NCI-H524 (cell line): Measurements from ENCODE around the gene MYLIP.
A peak's percentile ranks its signal among the peaks of the same experiment; 100 is the strongest.

Experiments
- DNase-seq, 2 experiments: peaks; one replicate each; lab custom pipeline; 2025; lab: John Stamatoyannopoulos, UW

The MYLIP gene

DNA sequence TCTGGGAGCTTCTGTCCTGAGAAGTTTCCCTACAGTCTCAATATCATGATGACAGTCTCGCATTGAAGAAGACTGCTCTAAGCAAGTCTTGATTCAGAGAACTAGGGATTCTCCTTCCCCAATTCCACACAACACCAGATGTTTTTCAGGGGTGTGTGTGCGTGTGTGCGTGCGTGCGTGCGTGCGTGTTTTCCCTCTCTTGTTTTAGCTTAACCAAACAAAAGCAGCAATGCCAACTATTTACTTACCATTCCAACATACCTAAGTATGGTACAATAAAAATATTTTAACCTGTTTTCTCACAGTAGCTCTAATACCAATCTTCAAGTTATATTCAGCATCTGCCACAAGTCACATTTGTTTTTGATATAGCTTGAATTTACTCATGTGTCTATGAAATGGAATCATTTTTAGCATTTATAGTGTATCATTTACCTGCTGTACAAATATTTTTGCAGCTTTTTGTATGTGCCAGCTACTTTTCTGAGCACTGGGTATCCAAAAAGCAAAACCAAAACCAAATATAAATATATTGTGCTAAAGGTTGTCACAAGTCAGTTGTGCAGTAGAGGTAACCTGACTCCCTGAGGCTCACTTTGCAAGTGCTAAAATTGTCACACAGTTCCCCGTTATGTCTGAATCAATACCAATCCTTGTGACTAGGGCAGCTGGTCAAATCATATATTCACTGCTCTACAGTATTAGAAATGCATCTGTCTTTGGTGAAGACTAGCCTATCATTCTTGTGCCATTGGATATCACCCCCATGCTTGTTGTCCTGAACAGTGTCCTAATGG is 21.7 kb upstream of the MYLIP start:
- peak in 1 of 2 experiments; percentile 30 for DNase-seq

GRCh38 chr6:16108419-16108818 is 20.5 kb upstream of the MYLIP start:
- no peak for DNase-seq

GRCh38 chr6:16108921-16109658 is 19.8 kb upstream of the MYLIP start:
- no peak for DNase-seq

DNA sequence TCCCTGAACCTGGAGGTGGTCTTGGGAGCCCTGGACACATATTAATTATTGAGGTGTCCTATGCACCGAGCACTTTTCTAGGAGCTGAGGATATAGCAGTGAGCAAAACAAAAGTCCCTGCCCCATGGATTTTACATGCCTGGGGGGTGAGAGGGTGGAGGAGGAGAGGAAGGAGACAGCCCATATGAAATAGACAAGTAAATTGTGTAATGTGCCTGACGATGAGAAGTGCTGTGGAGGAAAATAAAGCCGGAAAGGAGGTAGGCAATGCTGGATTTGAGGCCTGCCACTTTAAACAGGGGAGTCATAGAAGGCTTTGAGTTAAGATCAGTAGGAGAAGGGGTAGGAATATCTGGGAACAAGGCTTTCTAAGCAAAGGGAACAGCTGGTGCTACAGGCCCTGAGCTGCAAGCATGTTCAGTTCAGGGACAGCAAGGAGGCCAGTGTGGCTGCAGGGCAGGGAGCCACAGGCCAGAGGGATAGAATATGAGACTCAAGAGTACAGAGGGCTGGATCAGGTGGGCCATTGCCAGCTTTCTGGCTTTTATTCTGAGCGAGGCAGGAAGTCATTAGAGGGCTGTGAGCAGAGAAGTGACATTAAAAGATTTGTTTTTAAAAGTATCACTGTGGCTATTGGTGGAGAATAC is 19.1 kb upstream of the MYLIP start:
- DNase-seq: peak in 1 of 2 experiments; percentile 19

DNA sequence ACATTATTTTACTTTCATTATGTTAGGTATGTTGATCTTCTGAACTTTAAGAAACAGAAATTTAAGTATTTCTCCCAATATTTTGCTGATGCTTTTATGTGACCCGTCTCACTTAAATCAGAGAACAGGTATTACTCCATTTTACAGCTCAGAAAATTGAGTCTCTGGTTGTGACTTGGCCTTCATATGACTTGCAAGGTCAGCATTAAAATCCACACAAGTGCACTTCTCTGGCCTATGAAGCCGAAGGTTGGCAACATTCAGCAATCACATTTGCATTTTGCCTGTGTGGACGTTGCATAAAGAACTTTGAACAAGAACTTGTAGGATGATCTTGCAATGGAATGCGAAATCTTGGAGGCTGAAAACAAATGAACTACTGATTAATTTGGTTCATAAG is 10.1 kb upstream of the MYLIP start:
- no peak for DNase-seq

DNA sequence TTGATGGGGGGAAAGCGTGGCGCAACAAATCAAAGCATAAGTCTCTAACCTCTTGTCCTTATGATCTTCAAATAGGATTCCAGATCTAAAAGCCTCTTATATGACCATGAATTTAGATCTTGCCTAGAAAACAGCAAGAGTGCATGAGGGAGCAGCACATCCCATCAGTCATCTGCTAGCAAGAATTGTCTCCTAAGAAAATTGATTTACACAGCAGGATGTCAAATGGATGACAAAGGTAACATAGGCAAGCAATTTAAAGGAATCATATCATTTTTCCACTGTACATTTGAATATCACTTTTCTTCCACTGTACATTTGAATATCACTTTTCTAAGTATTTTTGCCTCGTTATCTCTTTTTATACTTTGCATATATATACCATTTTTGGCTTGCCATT is 7.5 kb upstream of the MYLIP start:
- no peak for DNase-seq

DNA sequence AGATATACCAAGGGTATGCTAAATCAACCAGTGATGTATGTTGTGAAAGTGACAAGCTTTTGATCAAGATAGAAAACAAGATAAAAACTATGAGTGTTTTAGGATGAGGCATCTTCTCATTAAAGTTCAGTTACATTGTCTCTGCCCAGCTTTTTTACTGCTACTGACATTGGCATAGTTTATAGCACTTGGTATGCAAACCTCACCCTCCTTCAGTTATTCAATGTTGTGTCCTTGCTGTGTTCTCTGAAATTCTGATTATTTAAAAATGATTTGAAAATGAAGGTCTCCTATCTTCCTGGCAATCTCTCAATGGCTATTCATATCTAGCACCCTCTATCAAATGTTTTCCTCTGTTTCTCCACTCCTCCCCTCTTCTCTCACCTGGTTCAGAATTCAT is 6.7 kb upstream of the MYLIP start:
- no peak for DNase-seq

DNA sequence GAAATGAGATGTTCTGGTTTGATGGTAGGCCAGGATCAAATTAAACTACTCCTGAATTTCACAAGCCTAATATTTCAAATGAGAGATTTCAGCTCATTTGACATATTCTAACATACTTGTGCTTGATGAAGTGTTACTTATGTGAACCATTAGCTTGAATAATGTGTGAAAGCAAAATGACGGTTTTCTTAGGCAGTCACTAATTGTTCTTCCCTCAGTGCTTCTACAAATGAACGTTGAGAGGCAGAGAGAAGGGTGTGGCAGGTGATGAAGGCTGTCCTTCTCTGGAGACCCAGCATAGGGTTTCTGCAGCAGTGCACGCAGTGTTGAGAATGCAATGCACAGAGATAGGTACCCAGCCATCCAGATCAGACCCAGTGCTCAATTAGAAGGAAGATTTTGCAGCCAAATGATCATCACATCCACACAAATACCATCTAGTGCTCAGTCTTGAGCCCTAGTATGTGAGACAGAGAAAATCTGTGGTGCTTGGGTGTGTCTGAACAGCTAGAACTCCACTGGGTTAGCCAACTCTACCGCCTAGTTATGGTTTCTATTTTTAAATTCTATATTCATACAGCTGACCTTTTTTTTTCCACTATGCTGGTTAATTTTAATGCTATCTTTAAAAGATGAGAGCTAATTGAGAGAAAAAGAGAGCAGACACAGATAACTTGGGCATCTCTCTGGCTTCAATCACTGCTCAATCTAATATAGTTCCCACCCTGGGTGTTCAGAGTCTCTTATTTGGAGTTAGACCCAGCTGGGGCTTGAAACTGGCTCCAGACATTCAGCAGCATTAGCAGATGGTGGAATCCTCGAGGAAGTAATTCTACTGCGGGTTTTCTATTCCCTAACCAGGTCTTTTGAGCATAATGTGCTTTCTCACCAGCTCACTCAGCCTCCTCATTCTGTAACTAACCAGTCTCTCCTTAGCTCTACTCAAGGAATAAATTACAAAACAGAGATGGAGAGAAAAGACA is 4.4 kb upstream of the MYLIP start:
- peak; percentile 28 to 76 for DNase-seq

- DNase-seq: no peak
Measured at GRCh38 chr6:16126056-16126455, 2.8 kb upstream of the MYLIP start.

DNA sequence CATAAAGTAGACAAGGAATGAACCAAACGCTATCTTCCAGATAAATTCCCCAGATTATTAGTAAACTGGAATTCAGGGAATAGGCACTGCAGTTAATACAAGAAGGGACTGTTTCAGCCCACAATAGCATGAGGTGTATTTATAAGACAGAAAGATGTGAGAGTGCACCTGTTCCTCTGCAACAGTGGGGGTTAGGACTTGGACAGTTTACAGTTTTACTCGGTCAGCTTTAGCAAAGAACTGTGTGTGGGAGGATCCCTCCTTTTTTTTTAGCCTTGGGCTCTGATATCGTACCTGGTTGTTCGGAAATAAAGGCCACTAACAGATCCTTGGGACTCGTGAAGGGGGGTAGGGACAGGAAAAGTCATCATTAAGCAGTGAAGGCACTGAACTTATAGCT is 2.0 kb upstream of the MYLIP start:
- no peak for DNase-seq

GRCh38 chr6:16127471-16127870 is 1.4 kb upstream of the MYLIP start:
- no peak for DNase-seq

GRCh38 chr6:16129623-16130401 is 926 bp downstream of the MYLIP start:
- peak in 1 of 2 experiments; percentile 60 for DNase-seq

DNA sequence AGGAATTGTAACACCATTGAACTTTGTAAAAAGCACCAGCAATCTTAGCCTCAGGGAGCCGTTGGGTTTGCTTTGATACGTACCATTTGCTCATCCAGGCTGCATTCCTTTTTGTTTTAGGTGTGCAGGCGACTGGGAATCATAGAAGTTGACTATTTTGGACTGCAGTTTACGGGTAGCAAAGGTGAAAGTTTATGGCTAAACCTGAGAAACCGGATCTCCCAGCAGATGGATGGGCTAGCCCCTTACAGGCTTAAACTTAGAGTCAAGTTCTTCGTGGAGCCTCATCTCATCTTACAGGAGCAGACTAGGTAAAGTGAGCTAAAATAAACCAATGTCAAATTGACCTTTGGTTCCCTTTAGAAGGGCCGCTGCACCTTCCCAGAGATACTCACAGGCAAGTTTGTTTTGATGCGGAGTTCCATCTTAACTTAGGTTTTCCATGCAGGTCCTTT is 1.6 kb downstream of the MYLIP start:
- peak; percentile 31 to 72 for DNase-seq

DNA sequence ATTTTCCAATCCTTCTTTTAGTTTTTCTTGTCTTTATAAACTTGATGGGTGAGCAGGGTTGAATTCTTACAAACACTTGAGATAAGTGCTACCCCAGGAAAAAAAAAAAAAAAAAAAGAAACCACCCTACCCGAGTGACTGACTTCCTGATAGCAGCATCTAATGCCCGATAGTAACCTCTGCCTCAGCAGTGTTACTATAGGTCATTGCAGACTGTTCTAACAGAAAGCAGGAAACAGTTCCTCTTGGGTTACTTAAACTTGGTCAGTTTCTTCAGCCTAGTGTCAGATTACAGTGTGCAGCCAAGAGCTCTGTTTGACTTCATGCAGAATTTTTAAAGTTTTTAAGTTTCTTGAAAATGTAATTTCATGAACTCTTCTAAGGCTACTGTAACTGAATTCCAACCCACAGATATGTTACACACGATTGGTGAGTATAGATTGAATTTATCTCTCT is 2.1 kb downstream of the MYLIP start:
- DNase-seq: peak in 1 of 2 experiments; percentile 30

- DNase-seq: no peak
Measured at GRCh38 chr6:16132909-16133308, 4.0 kb downstream of the MYLIP start.

DNA sequence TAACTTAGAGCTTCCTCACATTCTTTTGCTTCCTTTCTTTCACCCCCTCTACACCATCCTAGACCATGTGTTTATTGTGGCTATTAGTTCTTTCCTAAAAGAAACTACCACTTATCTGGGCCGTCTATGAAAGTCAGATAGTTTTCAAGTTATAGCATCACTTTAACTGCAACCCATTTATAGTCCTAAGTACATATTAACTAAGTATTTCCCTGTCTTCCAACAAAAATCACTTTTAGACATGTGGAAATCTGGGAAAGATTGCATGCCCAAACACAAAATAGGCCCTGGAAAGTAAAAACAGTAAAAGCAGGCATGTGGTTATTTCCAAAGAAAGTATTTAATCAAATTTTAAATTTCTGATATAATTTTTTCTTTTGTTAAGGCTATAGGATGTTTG is 5.5 kb downstream of the MYLIP start:
- no peak for DNase-seq

GRCh38 chr6:16135066-16135465 is 6.2 kb downstream of the MYLIP start:
- DNase-seq: no peak

DNA sequence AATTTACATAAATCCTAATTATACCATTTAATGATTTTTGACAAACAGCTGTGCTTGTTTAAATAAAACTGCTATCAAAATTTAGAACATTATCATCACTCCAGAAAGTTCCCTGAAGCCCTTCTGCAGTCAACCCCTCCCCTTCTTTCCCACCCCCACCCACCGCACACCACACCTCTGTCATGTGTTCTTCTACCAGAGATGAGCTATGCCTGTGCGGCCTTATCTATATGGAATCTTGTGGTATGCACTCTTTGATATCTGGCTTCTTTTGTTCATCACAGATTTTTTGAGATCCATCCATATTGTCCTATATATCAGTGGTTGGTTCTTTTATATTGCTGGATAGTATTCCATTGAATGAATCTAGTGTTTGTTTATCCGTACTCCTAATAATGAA is 7.2 kb downstream of the MYLIP start:
- DNase-seq: no peak

GRCh38 chr6:16136621-16137450 is 8.0 kb downstream of the MYLIP start:
- DNase-seq: no peak

DNA sequence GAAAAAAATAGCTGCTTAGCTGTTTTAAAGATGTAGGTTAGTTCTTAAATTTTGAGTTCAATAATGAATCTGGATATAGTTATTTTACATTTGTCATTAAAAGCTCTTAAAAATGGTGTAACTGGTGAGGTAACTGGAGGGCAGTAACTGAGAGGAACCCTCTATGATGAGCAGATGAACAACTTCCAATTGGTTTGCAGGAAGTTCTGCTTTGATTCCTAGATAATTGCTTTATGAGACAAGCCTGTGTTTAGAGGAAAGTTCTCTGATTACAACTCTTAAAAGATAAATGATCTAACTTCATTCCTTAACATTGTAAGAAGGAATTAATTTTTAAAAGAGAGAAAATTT is 8.5 kb downstream of the MYLIP start:
- DNase-seq: no peak
